Measurements from ENCODE around the gene JARID2. TPM values are rescaled to one million over a fixed set of nuclear protein-coding genes. Genes with fewer than 3 reads are reported as not detected.

Gene JARID2
- total and polyA plus RNA-seq, 2 of the 13 experiments (the other 11 are each of a cell fraction or from before 2014, with no cell fraction given), result 7.5 to 10.3 TPM

GRCh38 chr6:15504581-15505350 lies 258.9 kb downstream of the JARID2 start (continued):
- TF ChIP-seq DR1 (CRISPR knock-in tag; IDR thresholded peaks at IDR 0.05), result no peak
- TF ChIP-seq PHF5A (CRISPR knock-in tag; IDR thresholded peaks at IDR 0.05; ENCODE audit: low read depth, unreplicated experiment), result no peak
- TF ChIP-seq, protein P1, sequence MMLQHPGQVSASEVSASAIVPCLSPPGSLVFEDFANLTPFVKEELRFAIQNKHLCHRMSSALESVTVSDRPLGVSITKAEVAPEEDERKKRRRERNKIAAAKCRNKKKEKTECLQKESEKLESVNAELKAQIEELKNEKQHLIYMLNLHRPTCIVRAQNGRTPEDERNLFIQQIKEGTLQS (CRISPR knock-in tag; IDR thresholded peaks at IDR 0.05), result no peak
- peak; percentile 45; the same call in 1 of the 2 replicates for TF ChIP-seq ZNF556 (CRISPR knock-in tag; IDR thresholded peaks at IDR 0.05; ENCODE audit: borderline replicate concordance)
- TF ChIP-seq HDAC6 (IDR thresholded peaks at IDR 0.05; ENCODE audit: low read depth, low read length), result no peak
- no peak for TF ChIP-seq RNF2 (conservative IDR thresholded peaks at IDR 0.05; ENCODE audit: low read depth)
- TF ChIP-seq, protein P2, sequence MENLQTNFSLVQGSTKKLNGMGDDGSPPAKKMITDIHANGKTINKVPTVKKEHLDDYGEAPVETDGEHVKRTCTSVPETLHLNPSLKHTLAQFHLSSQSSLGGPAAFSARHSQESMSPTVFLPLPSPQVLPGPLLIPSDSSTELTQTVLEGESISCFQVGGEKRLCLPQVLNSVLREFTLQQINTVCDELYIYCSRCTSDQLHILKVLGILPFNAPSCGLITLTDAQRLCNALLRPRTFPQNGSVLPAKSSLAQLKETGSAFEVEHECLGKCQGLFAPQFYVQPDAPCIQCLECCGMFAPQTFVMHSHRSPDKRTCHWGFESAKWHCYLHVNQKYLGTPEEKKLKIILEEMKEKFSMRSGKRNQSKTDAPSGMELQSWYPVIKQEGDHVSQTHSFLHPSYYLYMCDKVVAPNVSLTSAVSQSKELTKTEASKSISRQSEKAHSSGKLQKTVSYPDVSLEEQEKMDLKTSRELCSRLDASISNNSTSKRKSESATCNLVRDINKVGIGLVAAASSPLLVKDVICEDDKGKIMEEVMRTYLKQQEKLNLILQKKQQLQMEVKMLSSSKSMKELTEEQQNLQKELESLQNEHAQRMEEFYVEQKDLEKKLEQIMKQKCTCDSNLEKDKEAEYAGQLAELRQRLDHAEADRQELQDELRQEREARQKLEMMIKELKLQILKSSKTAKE (CRISPR knock-in tag; IDR thresholded peaks at IDR 0.05; ENCODE audit: borderline replicate concordance), result no peak
- TF ChIP-seq KDM3A (CRISPR knock-in tag; IDR thresholded peaks at IDR 0.05; ENCODE audit: low read depth), result no peak
- TF ChIP-seq CENPX (CRISPR knock-in tag; IDR thresholded peaks at IDR 0.05), result no peak
- no peak for TF ChIP-seq RAD51 (IDR thresholded peaks at IDR 0.05; ENCODE audit: borderline replicate concordance)
- peak; percentile 58; the same call in 1 of the 2 replicates for TF ChIP-seq HMG20A (CRISPR knock-in tag; IDR thresholded peaks at IDR 0.05; ENCODE audit: borderline replicate concordance)
- TF ChIP-seq ZNF484 (CRISPR knock-in tag; IDR thresholded peaks at IDR 0.05; ENCODE audit: borderline replicate concordance, low read depth), result no peak
- TF ChIP-seq ESRRA (CRISPR knock-in tag; IDR thresholded peaks at IDR 0.05; ENCODE audit: low read depth), result no peak
- TF ChIP-seq ZNF629 (CRISPR knock-in tag; conservative IDR thresholded peaks at IDR 0.05), result no peak
- TF ChIP-seq NR1H2 (CRISPR knock-in tag; IDR thresholded peaks at IDR 0.05; ENCODE audit: borderline replicate concordance, low read depth), result no peak
- TF ChIP-seq ZNF121 (CRISPR knock-in tag; IDR thresholded peaks at IDR 0.05), result no peak
- no peak for TF ChIP-seq ZNF260 (CRISPR knock-in tag; IDR thresholded peaks at IDR 0.05; ENCODE audit: borderline replicate concordance, low read depth)
- 0 out of 2 replicates have a peak, but pooled peaks have one; percentile 14 for TF ChIP-seq STAT5B (CRISPR knock-in tag; IDR thresholded peaks at IDR 0.05)
- no peak for TF ChIP-seq POGK (CRISPR knock-in tag; conservative IDR thresholded peaks at IDR 0.05)
- TF ChIP-seq ZNF30 (CRISPR knock-in tag; IDR thresholded peaks at IDR 0.05), result no peak
- no peak for TF ChIP-seq PTBP1 (IDR thresholded peaks at IDR 0.05; ENCODE audit: low read depth, low read length, poor library complexity, severe bottlenecking)
- peak; percentile 98 for TF ChIP-seq TFAP4 (IDR thresholded peaks at IDR 0.05; ENCODE audit: borderline replicate concordance, low read depth)
- no peak for TF ChIP-seq ARID3A (IDR thresholded peaks at IDR 0.05; ENCODE audit: low read depth, low read length)
- TF ChIP-seq SIN3B (IDR thresholded peaks at IDR 0.05; ENCODE audit: low read length), result no peak

All from HepG2 (cell line).